Activated CD4-positive, alpha-beta T cell treated with anti-CD3 and anti-CD28 coated beads, Interleukin-2, Interleukin-6, amounts not matched to agents 100 ng/mL and 50 ng/mL, durations not matched to agents 16 hours and 8 hours (primary cell): ENCODE data around the gene GMEB2.
"Not testable (repeated sequence)": the region's sequence is repeated elsewhere in the genome, so short reads cannot be mapped to it uniquely, and the experiment has no call there.

Experiments used
- DNase-seq: peaks from one replicate; pipeline ENCODE4 v3.0.0-alpha.2; 2020

The GMEB2 gene

DNA sequence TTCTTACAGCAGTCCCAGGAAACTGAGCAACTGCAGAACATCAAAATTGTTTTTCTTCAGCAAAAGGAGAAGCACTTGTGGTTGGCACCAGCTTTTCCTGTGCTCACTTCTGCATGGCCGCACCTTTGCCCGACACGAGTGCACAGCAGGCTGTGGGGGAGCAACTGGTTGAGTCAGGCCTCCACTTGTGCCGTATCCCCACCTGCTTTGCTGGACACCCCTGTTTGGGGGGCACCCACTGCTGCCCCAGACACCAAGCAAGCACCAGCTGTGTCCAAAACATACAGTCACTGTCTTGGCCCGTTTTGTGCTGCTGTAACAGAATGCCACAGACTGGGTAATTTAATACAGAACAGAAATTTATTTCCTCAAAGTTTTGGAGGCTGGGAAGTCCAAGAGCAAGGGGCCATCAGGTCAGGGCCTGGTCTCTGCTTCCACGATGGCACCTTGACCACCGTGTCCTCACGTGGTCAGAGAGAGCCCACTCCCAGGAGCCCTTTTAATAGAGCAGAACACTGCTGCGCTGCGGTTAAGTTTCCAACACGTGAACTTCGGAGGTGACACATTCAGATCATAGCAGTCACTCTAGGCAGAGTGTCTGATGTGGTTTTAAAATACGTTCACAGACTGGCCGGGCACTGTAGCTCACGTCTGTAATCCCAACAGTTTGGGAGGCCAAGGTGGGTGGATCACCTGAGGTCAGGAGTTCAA lies 8.7 kb upstream of the GMEB2 start:
- peak; percentile 86 for DNase-seq

DNA sequence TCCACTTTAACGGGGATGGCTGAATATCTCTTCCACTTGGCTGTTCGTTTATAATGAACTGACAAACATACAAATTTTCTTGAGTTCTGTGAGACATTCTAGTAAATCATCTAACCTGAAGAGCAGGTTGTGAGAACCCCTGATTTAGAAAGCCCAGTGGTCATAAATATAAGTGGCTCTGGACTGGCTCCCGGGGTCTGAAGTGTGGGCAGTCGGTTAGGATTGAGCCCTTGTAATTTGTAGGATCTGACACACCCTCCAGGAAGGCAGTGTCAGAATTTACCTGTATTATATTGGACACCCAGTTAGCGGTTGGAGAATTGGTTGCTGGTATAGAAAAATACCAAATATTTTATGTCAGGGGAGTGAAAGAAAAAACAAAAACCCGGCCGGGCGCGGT lies 6.8 kb upstream of the GMEB2 start:
- no peak for DNase-seq

DNA sequence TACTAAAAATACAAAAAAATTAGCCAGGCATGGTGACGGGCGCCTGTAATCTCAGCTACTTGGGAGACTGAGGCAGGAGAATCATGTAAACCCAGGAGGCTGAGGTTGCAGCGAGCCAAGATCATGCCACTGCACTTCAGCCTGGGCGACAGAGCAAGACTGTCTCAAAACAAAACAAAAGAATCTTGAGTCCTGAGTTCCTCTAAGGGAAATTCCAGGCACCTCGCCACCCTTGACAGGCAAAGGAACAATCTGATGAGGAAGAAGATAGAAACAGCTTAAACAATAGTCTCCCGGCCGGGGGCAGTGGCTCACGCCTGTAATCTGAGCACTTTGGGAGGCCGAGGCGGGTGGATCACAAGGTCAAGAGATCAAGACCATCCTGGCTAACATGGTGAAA lies 4.5 kb upstream of the GMEB2 start:
- not testable (repeated sequence) for DNase-seq

DNA sequence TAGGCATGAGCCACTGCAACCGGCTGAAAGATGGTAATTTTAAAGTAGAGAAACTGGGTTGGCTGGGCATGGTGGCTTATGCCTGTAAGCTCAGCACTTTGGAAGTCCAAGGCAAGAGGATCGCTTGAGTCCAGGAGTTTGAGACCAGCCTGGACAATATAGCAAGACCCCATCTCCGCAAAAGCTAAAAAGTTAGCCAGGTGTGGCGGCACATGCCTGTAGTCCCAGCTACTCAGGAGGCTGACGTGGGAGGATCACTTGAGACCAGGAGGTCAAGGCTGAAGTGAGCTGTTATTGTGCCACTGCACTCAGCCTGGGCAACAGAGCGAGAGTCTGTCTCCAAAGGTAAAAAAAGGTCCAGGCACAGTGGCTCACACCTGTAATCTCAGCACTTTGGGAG lies 4.1 kb upstream of the GMEB2 start:
- not testable (repeated sequence) for DNase-seq

DNA sequence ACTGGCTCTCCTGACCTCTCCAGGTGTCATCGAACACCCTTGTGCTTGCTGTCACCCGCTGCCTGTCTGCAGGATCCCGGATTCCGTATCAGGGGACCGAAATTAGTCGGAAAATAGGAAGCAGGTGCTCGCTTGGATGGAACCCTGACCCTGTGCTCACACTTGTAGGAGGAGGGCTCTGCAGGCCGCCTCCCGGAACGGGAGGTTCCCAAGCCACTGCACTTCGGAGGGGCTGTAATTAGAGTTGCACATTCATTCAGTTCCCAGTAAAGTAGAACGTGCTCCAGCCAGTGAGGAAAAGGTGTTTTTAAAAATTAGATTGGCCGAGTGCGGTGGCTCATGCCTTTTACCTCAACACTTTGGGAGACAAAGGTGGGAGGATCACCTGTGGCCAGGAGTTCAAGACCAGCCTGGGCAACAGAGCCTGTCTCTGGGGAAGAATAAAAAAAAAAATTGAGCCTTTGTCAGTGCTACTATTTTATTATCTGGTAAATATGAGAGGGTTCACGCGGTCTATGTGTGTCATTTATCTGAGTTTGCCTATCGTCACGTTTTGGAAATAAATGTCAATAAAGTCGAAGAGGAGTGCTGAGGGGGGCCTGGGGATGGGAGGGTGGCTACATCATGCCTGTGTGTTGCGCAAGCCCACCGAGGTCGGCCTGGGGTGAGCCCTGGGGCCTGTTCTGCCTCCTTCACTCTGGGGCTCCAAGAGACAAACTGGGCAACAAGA lies 1.5 kb upstream of the GMEB2 start:
- peak; percentile 86 for DNase-seq

DNA sequence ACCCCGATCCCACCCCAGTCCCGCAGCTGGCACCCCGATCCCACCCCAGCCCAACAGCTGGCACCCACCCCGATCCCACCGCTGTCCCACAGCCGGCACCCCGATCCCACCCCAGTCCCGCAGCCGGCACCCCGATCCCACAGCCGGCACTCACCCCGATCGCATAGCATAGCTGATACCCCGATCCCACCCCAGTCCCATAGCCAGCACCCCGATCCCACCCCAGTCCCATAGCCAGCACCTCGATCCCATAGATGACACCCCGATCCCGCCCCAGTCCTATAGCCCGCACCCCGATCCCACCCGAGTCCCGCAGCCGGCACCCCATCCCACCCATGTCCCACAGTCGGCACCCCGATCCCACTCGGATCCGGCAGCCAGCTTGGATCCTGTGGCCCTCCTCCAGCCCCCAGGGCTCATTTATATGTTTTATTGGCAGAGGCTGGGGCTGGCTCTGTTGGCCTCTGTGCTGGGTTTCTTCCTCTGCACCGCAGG lies 897 bp upstream of the GMEB2 start:
- peak; percentile 30 for DNase-seq

DNA sequence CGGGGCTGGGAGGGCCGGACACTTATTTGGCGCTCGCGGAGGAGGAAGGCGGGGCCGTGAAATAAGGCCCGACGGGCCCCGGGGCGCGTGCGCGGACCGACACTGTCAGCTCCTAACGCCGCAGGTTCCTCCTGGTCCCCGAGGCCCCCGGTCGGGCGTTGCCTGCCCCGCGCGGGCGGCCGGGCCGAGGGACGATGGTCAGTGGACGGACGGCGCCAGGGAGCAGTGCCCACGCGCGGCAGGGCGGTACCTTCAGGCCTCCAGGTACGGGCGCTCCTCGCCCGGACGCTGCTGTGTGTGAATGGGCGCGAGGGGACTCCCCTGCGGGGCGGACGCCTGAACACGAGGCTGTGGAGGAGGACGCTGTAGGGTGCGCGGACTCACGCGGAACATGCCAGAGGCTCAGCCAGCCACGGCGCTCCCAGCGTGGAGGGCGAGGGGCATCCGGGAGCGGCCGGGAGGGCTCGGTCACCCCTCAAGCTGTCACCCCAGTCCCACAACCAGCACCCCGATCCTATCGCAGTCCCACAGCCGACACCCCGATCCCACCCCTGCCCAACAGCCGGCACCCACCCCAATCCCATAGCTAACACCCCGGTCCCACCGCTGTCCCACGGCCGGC lies 339 bp upstream of the GMEB2 start:
- peak; percentile 96 for DNase-seq

DNA sequence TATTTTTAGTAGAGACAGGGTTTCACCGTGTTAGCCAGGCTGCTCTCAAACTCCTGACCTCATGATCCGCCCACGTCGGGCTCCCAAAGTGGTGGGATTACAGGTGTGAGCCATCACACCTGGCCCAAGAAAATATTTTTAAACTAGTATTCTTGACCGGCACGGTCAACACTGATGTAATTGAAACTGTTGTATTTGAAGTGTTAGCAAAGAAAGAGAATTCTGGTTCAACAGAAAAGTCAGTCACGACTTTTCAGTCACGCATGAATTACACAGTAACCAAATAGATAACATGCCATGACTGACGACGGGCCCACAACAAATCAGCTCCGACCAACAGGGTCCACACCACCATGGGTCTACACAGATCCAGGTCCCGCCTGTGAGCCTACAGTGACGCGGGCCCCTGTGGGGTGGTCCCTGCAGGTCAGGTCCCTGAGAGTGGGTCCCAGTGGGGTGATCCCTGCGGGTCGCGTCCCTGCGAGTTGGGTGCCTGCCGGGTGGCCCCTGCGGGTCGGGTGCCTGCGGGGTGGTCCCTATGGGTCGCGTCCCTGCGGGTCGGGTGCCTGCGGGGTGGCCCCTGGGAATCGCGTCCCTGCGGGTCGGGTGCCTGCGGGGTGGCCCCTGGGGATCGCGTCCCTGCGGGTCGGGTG lies 1.0 kb downstream of the GMEB2 start:
- peak; percentile 34 for DNase-seq

DNA sequence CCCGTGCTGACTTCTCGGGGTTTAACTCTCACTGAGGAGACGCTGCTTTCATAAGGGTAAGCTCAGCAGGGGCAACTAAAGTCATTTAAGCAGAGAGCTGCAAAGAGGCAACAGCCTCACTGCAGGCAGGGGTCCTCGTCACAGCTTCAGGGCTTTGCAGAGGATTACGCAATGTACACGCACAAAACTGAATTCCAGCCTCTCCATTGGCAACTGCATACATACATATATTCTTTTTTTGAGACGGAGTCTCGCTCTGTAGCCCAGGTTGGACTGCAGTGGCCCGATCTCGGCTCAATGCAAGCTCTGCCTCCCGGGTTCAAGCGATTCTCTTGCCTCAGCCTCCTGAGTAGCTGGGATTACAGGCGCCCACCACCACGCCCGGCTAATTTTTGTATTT lies 2.4 kb downstream of the GMEB2 start:
- no peak for DNase-seq

DNA sequence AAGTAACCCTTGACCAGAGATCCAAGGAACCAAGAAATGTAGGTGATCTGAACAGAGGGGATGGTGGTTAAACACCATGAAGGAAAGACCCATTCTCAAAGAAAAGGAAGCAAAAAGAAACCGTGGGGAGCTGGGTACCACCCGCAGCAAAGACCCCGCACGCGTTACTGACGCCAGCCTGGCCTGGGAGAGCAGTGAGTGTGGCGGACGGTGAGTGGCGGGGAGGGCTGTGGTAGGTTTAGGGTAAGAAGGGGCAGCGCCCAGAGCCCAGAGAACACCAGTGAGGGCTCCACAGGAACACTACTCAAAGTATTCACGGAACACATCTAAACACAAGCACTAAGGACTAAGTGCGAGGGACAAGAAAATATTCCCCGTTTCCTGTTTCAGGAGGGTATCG lies 4.2 kb downstream of the GMEB2 start:
- DNase-seq: no peak

DNA sequence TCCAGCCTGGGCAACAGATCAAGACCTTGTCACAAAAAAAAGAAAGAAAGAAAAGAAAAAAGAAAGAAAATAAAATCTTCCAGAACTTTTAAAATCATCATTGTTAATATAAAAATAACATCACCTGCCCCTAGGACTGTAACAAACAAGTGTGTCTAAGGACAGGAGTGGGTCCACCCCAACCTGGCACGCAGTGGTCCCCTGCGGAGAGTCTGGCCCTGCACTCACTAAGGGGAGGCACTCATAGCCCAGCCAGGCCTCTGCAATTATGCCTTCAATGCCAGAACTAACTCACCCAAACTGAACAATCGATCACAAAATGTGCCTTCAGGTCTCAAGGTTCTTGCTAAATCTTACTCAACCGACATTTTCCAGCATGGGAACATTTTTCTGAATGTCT lies 4.8 kb downstream of the GMEB2 start:
- DNase-seq: no peak

DNA sequence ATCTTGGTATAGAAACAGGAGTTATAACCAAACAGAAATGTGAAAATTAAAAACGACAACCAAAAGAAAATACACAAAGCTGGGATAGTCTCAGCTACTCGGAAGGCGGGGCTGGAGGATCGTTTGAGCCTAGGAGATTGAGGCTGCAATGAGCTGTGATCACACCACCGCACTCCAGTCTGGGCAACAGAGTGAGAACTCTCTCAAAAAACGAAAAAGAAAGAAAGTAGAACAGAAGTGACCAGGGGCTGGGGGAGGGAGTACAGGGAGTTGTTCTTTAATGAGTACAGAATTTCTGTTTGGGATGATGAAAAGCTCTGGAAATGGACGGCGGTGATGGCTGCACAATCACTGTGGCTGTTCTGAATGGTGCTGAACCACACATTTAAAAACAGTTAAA lies 5.9 kb downstream of the GMEB2 start:
- no peak for DNase-seq

DNA sequence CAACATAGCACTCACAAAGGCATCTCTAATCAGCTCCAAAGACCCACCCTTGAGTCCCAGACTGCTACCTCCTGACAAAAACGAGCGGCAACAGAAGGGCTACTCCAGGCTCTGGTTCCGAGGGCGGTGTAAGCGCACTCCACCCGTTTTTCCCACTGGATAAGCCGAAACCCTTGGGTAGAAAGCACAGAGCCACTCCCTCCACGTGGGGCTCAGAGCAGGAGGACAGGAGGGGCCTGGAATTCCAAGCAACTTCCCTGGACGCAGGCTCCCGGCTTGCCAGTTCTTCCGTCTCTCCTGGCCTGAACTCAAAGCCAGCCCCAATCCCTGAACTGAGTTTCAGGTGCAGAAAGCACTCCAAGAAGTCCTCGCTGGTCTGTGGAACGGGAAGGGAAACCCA lies 7.4 kb downstream of the GMEB2 start:
- DNase-seq: no peak

DNA sequence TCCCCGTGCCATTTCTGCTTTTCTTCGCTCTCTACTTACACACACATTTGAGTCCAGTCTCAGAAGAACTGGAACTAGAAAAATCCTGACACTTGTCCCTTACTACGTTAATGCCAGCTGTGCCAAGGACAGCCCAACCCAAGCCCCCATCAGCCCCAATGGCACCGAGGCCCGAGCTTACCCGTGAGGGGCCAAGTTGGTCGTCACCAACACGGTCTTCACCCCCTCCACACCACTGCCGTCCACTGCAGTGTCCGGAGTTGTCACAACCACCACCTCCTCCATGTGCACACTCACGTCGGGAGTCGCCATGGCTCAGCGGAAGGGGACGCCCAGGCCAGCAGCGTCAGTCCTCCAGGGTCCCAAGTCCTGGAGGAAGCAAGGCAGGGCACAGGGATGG lies 7.8 kb downstream of the GMEB2 start:
- no peak for DNase-seq

DNA sequence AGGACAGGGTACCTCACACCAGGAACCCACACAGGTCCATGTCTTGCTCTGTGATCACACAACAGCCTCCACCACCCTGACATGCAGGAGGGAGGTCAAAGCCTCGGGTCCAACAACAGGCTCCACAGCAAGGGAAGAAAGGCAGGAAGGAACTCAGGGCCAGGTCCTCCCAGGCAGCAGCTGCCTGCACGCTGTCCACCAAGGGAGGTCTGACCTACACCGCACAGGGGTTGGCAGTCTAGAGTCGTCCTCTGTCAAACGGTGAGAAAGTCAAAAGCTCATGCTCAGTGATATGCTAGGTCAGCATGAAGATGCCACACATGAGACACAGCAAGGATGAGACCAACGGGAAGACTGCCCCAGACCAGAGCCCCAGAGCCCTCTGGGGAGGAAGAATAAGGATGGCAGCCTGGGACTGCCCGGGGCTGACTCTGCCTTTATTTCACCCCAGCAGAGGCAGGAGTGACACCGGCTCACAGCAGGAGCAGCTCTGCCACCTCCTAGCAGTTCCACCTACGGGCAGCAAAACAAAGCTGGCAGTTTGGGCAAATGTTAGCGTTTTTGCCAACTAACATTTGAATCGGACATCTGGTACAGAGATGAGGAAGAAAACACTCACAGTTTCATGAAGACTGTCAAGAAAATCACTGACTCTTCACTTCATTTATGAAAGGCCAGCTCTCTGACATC lies 8.5 kb downstream of the GMEB2 start:
- DNase-seq: no peak

DNA sequence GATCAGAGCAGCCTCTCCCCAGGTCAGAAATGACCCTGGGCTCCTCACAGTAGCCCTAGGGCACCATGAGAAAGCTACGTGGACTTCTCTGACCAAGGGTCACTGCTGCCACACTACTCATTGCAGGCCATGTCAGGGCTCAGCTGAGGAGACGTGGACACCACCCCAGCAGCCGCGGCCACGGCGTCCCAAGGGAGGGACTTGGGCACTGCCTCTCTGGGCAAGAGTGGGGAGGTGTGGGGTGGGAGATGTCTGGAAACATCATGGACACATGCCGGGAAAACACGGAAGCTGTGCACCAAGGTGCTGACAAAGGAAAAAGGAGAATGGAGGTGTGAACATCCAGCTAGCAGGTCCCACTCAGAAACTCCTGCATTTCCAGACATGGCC lies 9.0 kb downstream of the GMEB2 start:
- DNase-seq: no peak

DNA sequence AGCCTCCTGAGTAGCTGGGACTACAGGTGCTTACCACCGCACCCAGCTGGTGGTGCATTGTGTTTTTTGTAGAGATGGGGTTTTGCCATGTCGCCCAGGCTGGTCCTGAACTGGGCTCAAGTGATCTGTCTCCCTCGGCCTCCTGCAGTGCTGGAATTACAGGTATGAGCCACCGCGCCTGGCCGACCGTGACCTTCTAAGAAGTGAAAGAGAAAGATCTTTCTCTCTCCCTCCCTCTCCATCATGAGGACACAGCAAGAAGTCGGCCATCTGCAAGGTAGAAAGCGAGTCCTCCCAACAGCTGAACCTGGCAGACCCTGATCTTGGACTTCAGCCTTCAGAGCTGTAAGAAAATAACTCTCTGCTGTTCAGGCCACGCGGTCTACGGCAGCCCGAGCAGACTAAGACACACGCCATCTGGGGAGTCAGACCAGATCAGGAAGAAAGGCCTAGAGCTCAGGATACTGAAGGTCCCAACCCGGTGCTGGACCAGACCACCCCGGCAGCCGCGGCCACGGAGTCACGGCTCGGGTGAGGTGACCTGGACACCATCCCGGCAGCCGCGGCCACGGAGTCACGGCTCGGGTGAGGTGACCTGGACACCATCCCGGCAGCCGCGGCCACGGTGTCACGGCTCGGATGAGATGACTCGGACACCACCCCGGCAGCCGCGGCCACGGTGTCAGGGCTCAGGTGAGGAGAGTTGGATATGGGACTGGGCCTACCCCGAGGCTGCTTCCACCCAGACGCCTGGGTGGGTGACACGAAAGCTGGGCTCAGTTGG lies 9.6 kb downstream of the GMEB2 start:
- no peak for DNase-seq

DNA sequence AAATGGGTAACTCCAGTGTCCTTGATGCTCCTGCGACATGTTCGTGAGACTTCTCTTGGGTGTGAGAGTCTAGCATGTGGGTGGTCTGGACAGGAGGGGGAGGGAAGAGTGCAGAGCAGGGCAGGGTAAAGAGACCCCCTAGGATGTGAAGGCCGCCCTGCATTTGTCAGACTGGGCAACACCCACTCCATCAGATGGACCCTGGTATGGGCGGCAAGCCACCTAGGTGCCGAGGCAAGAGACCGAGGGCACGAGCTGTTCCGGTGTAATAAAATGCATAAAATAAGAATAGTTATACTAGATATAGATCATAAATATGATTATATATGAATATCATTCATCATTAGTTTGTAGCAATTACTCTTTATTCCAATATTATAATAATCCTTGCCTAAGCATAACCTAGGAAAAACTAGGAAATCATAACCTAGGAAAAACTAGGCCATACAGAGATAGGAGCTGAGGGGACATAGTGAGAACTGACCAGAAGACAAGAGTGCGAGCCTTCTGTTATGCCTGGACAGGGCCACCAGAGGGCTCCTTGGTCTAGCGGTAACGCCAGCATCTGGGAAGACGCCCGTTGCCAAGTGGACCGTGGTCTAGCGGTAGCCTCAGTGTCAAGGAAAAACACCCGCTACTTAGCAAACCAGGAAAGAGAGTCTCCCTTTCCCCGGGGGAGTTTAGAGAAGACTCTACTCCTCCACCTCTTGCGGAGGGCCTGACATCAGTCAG lies 12.9 kb downstream of the GMEB2 start:
- not testable (repeated sequence) for DNase-seq

DNA sequence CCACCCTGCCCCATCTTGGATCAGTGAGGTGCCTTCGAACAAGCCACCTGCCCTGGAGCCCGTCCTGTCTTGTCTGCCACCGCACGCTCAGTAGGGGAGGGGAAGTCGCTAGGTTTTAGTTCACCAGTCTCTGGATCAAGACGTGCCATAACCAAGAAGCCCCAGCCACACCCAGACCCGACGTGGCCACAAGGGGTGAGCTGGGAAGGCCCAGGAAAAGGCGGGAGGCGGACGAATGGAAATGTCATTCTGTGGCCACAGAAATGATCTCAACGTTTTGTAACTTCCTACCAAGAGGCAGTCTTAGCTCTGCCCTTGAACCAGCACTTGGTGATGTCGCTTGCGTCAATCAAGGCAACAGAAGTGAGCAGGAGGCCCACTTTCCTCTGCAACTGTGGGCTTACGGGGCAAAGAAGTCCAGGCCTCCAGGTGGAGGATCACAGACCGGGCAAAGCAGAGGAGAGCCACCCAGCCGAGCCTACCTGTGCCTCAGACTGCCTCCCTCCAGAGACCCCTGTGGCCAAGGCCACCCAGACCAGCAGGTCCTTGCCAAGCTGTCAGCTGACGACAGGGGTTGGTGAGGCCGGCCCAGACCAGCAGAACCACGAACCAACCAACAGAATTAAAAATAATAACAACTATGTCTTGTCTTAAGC lies 14.5 kb downstream of the GMEB2 start:
- DNase-seq: no peak

DNA sequence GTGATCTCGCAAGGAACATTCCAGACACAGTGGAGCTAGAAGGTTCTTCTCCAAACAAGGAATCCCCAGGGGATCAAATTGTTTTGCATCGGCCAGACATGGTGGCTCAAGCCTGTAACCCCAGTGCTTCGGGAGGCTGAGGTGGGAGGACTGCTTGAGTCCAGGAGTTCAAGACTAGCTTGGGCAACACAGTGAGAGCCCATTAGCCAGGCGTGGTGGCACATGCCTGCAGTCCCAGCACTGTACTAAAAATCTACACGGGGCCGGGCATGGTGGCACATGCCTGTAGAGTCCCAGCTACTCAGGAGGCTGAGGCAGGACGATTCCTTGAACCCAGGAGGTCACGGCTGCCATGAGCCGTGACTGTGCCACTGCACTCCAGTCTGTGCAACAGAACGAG lies 15.3 kb downstream of the GMEB2 start:
- no peak for DNase-seq
